HG03460 (cell line): ENCODE data around the gene LGALS16.
"Not testable (repeated sequence)": the region's sequence is repeated elsewhere in the genome, so short reads cannot be mapped to it uniquely, and the experiment has no call there.

ENCODE experiments used
- ATAC-seq: cut with Tn5 transposase; IDR thresholded peaks from one replicate; pipeline ENCODE4 v1.9.1; 2021; ENCODE audit not compliant: unreplicated experiment

Gene LGALS16

DNA sequence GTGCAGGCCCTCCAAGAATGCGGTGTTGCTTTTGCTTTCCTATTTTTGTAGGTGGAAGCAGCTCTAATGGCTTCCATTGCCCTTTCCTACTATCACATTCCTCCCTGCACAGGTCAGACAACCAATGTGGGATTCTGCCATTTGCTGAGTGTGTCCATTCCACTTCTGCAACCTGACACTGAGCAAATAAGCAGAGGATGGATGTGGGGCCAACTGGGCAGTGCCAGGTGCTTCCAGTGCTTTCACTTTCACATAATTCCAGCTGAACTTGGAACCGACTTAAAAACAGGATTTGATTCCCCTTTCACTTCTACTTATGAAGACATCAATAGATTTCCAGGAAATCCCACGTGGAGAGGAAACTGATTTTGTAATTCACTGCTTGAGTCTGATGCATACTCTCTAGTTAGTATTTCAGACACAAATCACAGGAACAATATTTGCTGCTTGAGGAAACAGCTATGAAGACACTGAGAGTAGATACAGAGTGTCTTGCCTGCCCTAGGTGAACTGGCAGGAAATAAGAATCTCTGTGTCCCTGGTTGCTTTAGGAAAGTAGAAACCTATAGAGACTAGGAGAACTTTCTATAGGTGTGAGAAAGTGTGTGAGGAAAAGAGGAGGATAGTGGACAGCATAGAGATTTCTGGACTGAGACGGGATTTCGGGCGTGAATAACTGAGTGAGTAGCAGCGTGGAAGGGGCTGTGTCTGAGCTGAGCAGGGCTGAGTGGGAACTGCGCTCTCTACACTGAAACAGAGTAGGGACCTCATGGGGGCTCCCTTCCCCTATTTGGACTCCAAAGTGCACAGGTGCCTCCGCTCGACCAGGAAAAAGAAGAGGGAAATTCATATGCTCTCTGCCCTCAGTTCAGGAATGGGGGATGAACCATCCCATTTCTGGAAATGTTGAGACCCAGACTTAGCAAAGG lies 22.5 kb downstream of the LGALS16 start:
- no peak for ATAC-seq

DNA sequence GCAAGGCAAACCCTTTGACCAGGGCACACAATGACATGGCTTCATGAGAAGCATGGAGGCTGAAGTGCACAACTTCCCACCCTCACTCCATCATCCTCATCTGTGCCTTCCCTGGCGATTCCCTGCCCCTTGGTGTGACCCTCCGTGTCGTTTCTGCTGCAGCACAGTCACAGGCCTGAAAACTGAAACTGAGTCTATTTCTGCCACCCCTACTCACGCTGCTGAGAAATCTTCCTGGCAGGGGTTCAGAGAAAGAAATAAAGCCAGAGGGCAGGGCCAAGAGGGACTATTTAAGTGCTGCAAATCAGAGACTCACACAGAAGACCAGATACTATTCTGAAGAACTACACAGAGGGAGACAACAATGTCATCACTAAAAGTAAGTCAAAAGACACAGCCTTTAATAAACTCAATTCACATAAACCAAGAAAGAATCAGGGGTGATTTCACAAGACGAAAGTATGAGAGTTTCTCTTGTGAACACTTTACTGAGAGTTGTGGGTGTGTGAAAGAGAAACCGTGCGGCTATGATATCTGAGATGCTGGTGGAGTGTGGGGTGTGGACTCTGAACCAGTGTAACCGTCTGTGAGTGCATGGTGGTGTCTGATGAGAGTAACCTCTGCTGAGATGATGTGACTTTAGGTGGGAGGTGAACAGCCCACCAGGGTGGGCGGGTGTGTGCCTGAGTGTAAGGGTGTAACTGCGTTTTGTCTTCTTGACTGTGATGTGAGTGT lies 23.5 kb downstream of the LGALS16 start:
- peak; percentile 49 for ATAC-seq

DNA sequence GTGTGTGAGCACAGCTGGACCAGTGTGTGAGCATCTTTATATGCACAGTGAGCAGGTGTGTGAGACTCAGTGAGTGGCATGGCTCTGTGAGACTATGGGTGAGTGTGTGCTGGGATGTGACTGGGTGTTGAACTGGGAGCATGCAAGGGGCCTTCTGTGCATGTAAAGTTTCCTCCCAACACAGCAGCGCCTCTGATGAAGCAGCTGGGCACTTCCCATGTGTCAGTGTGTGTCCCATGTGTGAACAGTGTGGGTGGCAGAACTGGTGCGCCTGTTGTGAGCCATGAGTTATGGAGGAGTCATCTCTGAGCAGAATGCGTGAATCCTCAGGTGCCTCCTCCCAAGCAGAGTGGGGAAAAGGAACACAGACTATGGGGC lies 24.1 kb downstream of the LGALS16 start:
- no peak for ATAC-seq

DNA sequence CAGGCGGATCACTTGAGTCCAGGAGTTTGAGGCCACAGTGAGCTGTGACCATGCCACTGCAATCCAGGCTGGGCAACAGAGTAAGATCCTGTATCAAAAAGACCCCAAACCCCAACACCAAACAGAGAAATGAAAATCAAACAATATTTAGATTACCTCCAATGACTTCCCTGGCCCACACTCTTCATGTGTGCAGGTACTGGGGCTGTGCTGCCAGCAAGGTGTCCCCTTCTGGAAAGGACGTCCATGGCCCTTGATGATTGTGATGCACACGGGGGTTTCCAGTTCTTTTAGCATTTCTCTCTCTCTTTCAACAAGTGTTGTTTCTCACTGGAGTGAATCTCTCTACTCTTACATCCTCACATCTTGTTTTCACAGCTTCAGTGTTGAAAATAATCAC lies 24.9 kb downstream of the LGALS16 start:
- no peak for ATAC-seq

DNA sequence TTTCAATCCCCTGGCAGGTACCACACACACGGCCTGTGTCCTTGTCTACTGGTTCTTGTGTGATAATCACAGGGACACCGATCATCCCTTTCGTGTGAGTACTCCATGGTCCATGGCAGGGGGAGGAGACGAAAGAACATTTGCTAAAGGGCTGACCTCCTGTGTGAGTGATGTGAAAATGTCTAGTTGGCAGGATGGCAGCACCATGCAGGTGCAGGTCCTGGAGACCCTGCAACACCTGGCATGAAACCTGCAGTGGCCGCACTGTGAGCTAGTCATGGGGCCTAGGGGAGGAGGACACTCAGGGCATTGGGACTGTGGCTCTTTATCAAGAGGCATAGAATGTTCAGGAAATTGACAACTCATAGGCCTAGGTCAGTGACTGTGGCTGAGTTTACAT lies 25.7 kb downstream of the LGALS16 start:
- ATAC-seq, result no peak

DNA sequence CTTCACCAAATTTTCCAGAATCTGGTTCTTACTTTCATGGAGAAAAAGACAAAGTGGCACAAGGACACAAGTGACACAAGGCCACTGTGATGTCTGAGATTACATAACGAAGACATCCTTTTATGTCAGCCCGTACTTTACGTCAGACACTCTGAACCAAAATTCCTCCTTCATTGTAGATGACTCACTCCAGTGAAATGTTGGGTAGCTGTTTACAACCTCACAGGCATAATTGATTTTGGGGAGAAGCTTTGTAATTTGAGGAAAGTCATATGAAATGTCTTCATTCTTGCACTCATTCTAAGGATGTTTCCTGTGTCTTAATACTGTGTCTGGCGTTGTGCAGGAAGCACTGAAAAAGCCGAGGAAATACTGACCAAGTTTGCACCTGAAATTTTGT lies 28.6 kb downstream of the LGALS16 start:
- no peak for ATAC-seq

DNA sequence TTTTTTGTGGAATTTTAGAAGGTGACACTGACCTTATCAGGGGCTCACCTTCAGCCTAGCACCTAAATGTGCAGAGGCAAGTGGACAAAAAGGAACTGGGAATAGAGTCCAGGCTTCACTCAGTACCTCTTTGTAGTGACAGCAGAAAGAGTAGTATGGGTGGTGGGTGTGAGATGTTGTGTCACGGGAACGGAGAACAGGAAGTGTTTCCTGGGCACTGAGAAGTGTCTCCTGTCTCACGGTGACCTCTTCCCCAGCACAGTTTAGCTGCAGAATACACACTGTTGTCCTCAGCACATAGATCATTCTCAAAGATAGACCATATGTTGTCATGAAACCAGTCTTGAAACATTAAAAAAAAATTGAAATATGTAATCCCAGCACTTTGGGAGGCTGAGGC lies 31.0 kb downstream of the LGALS16 start:
- no peak for ATAC-seq

DNA sequence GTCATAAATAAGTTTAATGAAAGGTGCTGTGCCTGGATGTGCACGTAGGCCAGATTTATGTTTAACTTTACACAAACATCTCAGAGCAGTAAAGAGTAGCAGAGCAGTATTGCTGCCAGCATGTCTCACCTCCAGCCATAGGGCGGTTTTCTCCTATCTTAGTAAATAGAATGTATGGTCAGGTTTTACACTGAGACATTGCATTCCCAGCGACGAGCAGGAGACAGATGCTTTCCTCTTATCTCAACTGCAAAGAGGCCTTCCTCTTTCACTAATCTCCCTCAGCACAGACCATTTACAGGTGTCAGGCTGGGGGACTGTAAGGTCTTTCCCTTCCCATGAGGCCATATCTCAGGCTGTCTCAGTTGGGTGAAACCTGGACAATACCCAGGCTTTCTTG lies 32.9 kb downstream of the LGALS16 start:
- not testable (repeated sequence) for ATAC-seq

DNA sequence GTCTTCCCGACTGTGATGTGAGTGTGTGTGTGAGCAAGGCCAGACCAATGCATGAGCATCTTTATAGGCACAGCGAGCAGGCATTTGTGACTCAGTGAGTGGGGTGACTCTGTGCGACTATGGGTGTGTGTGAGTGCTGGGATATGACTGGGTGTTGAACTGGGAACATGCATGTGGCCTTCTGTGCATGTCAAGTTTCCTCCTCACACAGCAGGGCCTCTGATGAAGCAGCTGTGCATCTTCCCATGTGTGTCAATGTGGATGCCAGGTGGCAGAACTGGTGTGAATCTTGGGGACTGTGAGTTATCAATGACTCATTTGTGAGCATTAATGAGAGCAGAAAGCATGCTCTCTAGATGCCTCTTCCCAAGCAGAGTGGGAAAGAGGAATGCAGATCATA lies 36.5 kb downstream of the LGALS16 start:
- no peak for ATAC-seq

DNA sequence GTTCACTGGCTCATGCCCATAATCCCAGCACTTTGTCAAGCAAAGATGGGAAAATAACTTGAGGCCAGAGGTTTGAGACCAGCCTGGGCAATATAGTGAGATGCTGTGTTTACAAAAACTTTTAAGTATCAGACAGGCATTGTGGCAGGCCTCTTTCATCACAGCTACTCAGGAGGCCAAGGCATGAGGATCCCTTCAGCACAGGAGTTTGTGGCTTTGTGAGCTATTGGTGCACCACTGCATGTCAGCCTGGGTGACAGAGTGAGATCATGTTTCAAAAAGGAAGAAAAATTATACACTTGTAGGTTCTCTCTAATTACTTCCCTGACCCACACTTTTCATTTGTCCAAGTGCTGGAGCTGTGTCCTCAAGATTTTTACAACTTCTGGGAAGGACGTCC lies 37.1 kb downstream of the LGALS16 start:
- ATAC-seq, result no peak

DNA sequence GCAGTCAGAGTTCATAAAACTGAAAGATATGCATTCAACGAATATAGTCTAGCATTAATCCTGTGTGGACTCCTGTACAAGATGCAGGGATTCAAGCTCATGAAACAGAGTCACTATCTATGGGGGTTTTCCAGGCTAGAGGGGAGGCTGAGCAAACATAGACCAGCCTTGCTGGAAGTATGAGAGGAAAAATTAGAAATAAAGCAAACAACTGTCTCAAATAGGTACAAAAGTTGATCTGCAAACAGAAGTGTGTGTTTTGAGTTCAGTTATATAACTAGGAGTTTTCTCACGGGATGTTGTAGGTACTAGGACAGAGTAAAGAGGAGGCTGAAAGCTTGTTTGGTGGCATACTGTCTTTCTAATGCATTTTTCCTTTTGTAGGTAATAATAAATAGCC lies 40.0 kb downstream of the LGALS16 start:
- no peak for ATAC-seq

DNA sequence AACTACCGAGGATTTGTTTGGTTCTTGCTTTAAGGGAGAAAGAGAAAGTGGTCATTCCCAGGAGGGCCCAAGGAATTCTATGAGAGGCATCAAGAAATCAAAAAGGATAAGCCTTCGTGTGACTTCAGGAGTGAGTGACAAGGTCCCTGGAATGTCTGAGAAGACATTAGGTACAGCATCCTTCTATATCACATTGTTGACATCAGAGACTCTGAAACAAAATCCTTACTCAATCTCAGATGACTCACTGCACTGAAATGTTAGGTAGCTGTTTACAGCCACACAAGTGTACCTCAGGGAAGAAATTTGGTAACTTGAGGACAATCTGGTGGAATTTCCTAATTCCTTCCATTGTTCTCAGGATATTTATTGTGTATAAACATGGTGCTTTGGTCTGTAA lies 40.7 kb downstream of the LGALS16 start:
- no peak for ATAC-seq

DNA sequence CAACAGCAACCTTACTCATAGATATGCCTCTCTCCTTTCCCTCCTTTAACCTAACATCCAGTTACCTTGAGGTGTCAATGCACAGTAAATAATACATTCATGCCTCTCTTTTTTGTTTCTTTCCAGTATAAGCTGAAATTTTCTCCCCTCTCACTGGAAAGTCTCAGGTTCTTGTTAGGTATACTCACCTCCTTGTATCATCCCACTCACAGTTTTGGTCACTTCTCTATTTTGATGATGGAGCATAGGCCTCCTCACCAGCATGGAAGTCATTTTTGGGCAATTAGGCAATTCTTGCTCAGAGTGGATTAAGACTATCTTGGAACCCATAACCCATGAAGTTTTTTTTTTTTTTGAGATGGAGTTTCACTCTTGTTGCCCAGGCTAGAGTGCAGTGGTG lies 42.8 kb downstream of the LGALS16 start:
- no peak for ATAC-seq

DNA sequence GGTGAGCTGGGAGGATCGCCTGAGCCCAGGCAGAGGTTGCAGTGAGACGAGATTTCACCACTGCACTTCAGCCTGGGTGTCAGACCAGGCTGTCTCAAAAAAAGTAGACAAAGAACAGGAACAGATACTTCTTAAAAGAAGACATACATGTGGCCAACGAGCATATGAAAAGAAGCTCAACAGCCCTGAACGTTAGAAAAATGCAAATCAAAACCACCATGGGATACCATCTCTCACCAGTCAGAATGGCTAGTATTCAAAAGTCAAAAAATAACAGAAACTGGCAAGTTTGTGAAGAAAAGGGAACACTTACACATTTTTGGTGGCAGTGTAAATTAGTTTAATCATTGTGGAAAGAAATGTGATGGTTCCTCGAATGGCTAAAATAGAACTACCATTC lies 45.6 kb downstream of the LGALS16 start:
- ATAC-seq, result peak; percentile 45

DNA sequence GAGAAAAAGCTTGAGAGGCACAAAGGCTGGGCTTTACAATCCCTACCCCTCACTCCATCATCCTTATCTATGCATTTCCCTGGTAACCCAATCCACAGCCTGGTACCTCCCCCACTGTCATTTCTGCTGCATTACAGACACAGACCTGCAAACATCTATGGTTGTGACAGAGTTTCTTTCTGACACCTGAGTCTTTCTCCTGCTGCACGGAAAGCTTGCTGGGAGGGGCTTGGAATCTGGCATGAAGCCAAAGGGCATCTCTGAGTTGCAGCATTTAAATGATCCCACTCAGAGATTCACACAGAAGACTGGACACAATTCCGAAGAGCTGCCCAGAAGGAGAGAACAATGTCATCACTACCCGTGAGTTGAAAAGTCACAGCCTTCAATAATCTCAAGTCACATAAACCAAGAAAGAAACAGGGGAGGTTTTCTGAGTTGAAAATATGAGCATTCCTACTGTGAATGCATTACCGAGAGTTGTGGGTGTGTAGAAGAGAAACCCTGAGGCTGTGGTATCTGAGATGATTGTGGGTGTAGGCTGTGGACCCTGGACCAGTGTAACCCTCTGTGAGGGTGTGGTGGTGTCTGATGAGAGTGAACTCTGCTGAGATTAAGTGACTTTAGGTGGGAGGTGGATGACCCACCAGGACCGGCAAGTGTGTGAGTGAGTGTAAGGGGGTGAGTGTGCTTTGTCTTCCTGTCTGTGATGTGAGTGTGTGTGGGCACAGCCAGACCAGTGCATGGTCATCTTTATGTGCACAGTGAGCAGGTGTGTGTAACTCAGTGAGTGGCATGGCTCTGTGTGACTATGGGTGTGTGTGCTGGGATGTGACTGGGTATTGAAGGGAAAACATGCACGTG lies 48.7 kb downstream of the LGALS16 start, which contains the start of gene LGALS14:
LGALS14 (plus strand) TSS at position 301 of the 864 bp plus-strand sequence; CDS start at position 349, 48 bp downstream.
- no peak for ATAC-seq

DNA sequence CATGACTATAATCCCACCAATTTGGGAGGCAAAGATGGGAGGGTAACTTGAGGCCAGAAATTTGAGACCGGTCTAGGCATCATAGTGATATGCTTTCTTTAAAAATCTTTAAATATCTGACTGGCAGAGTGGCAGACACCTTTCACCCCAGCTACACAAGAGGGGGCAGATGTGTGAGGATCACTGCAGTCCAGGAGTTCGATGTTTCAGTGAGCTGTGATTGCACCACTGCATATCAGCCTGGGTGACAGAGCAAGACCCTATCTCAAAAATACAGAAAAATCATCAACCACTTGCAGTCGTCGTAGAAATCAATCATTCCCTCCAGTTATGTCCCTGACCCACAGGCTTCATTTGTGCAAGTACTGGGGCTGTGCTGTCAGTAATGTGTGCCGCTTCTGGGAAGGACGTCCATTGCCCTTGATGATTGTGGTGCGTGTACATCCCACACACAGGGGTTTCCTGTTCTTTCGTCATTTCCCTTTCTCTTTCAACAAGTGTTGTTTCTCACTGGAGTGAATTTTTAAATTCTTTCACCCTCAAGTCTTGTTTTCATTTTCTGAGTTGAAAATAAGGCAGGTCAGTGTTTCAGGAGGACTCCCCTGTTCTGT lies 50.0 kb downstream of the LGALS16 start:
- ATAC-seq, result no peak

DNA sequence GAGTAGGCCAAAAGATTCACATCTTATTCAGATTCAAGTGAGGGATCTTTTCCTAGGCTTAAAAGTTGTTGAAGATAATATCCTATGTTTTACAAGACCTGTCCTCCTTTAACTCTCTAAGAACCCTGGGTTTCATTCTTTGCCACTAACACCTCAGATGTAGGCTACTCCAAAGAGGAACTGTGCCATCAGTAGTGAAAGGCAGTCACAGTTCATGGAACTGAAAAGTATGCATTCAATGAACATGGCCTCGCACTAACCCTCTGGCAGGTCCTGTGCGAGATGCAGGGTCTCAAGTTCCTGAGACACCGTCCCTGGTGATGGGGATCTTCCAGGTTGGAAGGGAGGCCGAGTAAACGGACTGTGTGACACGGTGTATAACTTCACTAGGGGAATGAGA lies 52.9 kb downstream of the LGALS16 start:
- no peak for ATAC-seq

DNA sequence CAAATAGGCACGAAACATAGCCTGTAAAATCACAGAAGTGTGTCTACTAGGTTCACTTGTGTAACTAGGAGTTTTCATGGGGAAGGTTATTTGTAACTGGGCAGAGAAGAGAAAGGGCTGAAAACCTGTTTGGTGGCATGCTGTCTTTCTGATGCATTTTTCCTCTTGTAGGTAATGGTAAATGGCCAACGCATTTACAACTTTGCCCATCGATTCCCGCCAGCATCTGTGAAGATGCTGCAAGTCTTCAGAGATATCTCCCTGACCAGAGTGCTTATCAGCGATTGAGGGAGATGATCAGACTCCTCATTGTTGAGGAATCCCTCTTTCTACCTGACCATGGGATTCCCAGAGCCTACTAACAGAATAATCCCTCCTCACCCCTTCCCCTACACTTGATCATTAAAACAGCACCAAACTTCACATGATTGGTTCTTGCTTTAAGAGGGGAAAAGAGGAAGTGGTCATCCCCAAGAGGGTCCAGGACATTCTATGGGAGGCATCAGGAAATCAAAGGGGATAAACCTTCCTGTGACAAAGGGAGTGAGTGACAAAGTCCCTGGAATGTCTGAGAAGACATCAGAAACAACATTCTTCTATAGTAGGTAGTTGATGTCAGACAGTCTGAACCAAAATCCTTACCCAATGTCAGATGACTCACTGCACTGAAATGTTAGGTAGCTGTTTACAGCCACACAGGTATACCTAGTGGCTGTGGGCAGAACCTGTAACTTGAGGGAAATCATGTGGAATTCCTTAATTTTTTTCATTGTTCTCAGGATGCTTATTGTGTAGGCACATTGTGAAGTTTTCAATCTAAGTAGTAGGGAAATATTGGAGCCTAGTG lies 53.5 kb downstream of the LGALS16 start:
- ATAC-seq, result no peak
